GM19455 (cell line): Measurements from ENCODE around the gene ANKS1B.
A peak's percentile ranks its signal among the peaks of the same experiment; 100 is the strongest.
"Not testable (repeated sequence)": the region's sequence is repeated elsewhere in the genome, so short reads cannot be mapped to it uniquely, and the experiment has no call there.

Experiments
- ATAC-seq: cut with Tn5 transposase; IDR thresholded peaks from one replicate; pipeline ENCODE4 v1.9.1; 2021; ENCODE audit not compliant: unreplicated experiment

Gene ANKS1B

DNA sequence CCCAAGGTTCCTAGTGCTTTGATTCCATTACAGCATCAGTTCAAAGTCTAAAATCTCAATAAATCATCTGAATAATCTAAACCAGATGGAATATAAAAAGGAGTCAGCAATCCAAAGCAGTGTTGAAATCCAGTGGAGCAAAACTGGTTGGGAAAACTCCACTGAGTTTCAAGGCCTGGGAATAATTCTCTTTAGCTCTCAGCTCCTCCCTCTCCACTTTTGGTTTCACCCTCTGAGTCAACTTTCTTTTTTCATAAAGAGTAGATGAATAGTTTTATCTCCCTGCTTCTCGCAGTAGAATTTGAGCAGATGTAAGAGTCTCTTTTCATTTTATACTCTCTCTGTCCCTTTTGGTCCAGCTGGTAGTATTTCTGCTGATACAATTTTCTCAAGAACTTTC, 1001.1 kb downstream of the ANKS1B start:
- no peak for ATAC-seq

GRCh38 chr12:98980508-98980907, 1004.2 kb downstream of the ANKS1B start:
- no peak for ATAC-seq

- no peak for ATAC-seq
These were observed 1007.5 kb downstream of the ANKS1B start for GRCh38 chr12:98977186-98977585.

- no peak for ATAC-seq
These were observed 1009.9 kb downstream of the ANKS1B start for GRCh38 chr12:98974767-98975381.

DNA sequence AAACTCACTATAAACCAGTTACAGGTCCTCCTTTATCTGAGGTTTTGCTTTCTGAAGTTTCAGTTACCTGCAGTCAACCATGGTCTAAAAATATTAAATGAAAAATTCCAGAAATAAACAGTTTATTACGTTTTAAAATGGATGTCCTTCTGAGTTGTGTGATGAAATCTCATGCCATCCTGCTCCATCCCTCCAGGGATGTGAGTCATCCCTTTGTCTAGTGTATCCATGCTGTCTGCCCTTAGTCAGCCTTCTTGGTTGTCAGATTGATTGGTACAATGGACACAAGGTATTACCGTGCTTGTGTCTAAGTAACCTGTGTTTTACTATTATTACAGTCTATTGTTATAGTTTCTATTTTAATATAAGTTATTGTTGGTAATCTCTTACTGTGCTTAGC, 1011.3 kb downstream of the ANKS1B start:
- no peak for ATAC-seq

DNA sequence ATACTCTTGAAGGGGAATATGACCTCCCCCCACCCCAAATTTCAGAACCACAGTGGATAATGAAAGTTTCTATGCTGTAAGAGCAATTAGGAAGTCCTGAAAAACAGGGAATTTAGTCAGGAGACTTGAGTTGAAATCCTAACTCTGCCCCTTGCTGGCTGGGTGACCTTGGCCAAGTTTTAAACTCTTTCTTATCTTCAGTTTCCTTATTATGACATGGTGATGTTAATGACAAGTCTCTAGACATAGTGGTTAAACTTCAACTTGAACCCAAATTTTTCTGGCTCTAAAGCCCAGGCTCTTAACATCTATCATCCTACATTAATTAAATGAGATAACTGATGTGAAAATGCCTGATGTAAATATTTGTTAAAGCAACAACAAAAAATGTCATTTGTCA, 1013.8 kb downstream of the ANKS1B start:
- no peak for ATAC-seq

DNA sequence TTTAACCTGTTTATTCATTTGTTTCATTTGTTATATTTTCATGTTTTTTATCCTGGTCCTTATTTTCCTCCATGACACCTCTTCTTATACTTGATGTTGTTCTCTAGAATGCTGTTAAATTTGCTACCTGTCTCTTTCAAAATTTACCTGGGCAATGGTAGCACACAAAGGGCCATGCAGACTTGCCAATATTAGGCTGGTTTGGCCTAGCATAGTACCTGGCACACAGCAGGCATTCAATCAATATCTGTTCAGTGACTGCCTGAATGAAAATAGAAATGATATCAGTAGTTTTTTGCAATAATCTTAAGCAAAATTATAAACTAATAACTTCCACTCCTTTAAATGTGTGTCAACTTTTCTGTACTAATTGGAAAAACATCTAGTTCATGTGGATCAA, 1014.5 kb downstream of the ANKS1B start:
- ATAC-seq = no peak

DNA sequence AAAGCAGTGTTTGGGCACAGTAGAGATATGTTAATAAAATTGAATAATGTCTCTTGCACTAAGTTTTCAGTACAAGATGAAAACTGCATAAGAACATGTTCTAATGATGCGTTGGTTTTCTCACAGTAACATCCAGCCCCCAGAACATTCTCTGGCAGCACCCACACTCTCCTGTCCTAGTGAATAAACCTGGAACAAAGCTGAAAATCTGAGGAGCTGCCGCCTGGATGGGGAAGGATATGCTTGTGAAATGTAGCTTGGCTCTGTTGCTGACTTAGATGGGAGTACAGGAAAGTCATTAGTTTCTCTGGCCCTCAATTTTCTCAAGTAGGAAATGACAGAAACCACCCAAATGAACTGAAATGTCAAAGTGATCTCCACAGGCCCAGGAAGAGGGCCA, 1015.8 kb downstream of the ANKS1B start:
- ATAC-seq = no peak

GRCh38 chr12:98957135-98957534, 1027.6 kb downstream of the ANKS1B start:
- ATAC-seq = not testable (repeated sequence)

GRCh38 chr12:98955284-98955683, 1029.5 kb downstream of the ANKS1B start:
- ATAC-seq = peak; percentile 87

GRCh38 chr12:98954506-98954905, 1030.2 kb downstream of the ANKS1B start:
- ATAC-seq = no peak

- no peak for ATAC-seq
These were observed 1033.3 kb downstream of the ANKS1B start for GRCh38 chr12:98951406-98951805.

DNA sequence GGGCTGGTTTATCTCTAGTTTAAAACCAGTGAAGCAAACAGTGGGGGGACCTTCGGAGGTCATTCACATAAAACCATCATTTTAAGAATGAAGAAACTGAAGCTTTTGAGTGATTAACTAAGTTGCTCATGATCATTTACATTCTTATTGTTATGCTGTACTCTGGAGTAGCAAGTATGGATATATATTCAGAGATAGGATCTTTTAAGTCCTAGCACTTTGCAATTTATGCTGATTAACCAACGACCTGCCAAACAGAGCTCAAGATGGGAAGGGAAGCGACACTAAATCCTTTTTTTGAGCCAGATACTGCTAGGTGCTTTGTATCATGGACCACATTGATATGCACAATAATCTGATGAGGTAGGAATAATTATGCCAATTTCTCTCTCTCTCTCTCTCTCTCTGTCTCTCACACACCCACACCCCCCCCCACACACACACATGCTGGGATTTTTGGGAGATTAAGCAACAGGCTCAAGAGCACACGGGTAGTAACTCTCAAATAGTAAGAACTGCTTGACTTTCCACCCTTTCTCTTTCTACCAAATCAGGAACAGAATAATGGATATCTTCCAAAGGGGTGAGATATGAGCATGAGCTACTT, 1036.3 kb downstream of the ANKS1B start:
- no peak for ATAC-seq

DNA sequence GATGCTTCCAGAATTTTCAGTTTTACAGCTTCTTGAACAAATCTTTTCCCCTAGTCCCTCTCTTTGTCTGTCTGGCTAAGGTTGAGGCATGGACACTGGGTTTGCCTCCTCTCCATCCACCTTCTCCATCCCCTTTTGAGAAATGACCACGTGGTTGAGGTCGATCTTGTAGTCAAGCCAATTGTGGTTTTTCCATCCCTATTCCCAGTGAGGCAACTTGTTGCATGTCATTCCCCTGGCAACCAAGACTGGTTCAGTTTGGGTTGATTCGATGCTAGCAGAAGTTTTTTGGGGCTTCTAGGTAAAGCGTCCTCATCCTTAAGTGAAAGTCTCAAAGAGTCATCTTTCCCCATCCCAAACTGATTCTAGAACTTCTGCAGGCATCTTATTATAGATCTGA, 1038.9 kb downstream of the ANKS1B start:
- no peak for ATAC-seq

- ATAC-seq = no peak
These were observed 1044.8 kb downstream of the ANKS1B start for GRCh38 chr12:98939926-98940325.

DNA sequence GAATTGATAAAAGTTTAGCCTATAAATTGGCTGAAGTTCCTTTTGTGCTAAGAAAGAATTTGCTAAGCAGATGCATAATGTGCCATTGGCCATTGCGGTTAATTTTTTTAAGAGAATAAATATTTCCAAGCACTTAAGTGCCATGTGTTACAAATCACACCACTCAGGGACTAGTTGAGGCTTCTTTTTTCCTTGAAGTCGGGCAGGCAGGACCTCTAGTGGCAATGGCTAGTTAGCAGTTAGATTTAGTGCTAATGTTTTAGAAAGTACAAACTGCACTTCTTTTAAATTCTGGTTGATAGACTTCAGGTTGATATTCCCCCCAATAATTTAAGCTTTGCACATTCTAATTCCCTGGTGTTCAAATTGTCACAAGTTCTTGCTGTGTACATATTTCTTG, 1045.4 kb downstream of the ANKS1B start:
- ATAC-seq = no peak

GRCh38 chr12:98935847-98936246, 1048.9 kb downstream of the ANKS1B start:
- no peak for ATAC-seq

DNA sequence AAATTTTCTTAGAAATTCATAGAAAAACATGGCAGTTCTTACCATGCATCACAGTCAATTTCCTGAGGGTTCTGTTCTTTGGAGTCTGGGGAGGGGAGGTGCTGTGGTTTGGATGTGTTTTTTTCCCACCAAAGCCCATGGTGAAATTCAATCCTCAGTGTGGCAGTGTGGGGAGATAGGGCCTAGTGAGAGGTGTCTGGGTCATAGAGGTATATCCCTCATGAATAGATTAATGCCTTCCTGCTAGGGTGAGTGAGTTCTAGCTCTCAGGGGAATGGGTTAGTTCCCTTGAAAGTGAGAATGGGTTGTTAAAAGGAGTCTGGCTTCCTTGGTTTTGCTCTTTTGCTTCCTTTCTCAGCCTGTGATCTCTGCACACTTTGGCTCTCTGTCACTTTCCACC, 1061.9 kb downstream of the ANKS1B start:
- no peak for ATAC-seq

- no peak for ATAC-seq
These were observed 1066.4 kb downstream of the ANKS1B start for GRCh38 chr12:98918176-98918863.

DNA sequence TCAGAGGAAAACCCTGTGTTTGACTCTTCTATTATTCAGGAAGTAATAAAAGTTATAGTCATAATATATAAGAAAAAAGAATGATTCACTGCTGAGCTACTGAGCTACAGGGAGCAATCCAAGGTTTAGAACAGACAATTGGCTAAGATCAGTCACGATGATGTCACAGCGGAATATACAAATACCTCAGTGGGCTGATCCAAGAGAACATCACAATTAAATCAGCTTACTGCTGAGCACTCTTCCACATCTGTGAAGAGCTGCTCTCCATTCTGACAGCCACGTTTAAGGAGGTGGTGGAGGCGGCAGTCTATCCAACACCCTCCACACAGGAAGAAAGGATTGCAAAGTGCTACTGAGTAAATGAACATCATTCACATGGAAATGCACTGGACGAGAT, 1068.6 kb downstream of the ANKS1B start:
- no peak for ATAC-seq

- ATAC-seq = no peak
These were observed 1072.2 kb downstream of the ANKS1B start for GRCh38 chr12:98912401-98912974.

DNA sequence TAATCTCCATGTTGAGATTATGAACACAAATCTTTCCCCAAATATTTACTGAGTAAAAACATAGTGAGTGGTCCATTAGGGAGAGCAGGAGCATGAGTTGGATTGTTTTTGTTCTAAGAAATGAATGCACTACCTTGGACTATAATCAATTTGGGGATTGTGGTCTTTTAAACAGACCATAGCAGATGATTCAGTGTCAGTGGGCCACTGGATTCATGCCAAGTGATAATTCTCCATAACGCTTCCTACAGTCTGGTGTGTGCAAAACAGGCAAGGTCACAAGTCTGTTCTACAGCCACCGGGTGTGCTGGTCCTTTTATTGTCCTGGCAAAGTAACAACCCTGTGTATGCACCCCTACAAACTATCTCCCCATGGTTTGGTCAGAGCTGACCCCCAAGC, 1073.3 kb downstream of the ANKS1B start:
- no peak for ATAC-seq
